Gastrocnemius medialis (tissue), 4 donors: Measurements from ENCODE around the gene ARHGAP15. TPM values are rescaled to one million over a fixed set of nuclear protein-coding genes. Genes with fewer than 3 reads are reported as not detected.

Experiments
- ATAC-seq, 2 donors: fragments of 150-250 bp; one replicate each; pipeline ENCODE4 v1.9.1; 2016
- DNase-seq, 2 donors: peaks; one replicate each; pipeline ENCODE4 v3.0.0-alpha.2; 2019
- H3K27ac ChIP-seq, 4 donors: fragments of 200-600 bp; sonication (generic); 1 replicate in 1 of 4; 2 replicates in 3 of 4; pipeline ENCODE4 v1.5.1; 2016 to 2018; ENCODE audit warnings: mild to moderate bottlenecking in 2 of 4, moderate library complexity in 1 of 4
- H3K27me3 ChIP-seq, 3 donors: fragments of 200-600 bp; sonication (generic) in 2 of 3; 1 replicate in 1 of 3; 2 replicates in 2 of 3; pipeline versions ENCODE4 v1.5.1 to v1.6.0; 2016 to 2019; ENCODE audit warnings: mild to moderate bottlenecking in 1 of 3, moderate library complexity in 1 of 3
- H3K36me3 ChIP-seq, 2 donors: fragments of 200-600 bp; sonication (generic) in 1 of 2; one replicate each; pipeline ENCODE4 v1.5.1; 2017 to 2018
- H3K4me1 ChIP-seq, 2 donors: fragments of 200-600 bp; sonication (generic) in 1 of 2; one replicate each; pipeline ENCODE4 v1.5.1; 2016 to 2017; ENCODE audit warnings: mild to moderate bottlenecking in 2 of 2
- H3K4me3 ChIP-seq, 4 donors: fragments of 200-600 bp; sonication (generic) in 3 of 4; 1 replicate in 1 of 4; 2 replicates in 3 of 4; pipeline ENCODE4 v1.5.1; 2016 to 2019; ENCODE audit warnings: mild to moderate bottlenecking in 2 of 4
- H3K9me3 ChIP-seq, 3 donors: fragments of 200-600 bp; sonication (generic) in 2 of 3; 1 replicate in 1 of 3; 2 replicates in 2 of 3; pipeline ENCODE4 v1.5.1; 2016 to 2019
- CTCF ChIP-seq, 5 experiments: fragments of 450-650 bp in 3 of 5; fragments of 200-600 bp in 2 of 5; sonication (generic) in 2 of 5; IDR thresholded peaks in 4 of 5; conservative IDR thresholded peaks in 1 of 5; 1 replicate in 4 of 5; 2 replicates in 1 of 5; pipeline ENCODE4 v1.5.1; 2016 to 2019; ENCODE audit warnings: antibody characterized with exemption in 5 of 5, mild to moderate bottlenecking in 3 of 5, moderate library complexity in 3 of 5
- POLR2A ChIP-seq, 2 donors: fragments of 450-650 bp; IDR thresholded peaks; one replicate each; pipeline ENCODE4 v1.6.1; 2017; ENCODE audit warnings: antibody characterized with exemption in 2 of 2, mild to moderate bottlenecking in 2 of 2, moderate library complexity in 2 of 2
- in situ Hi-C, 4 donors: fragments of 200-750 bp; cut with MboI; loops; one replicate each; pipeline versions ENCODE4 v1.15.0 to v1.8.0; 2017; ENCODE audit warnings: low sequenced_read_pairs in 4 of 4
- intact Hi-C: fragments of 100-400 bp; cut with DNase I; formaldehyde crosslinking; loops from one replicate; pipeline ENCODE4 v1.15.1; 2023; ENCODE audit warnings: low total_unique reads
- total RNA-seq, 4 donors: library from RNA; depleted of rRNA; stranded (reverse); fragments of >200 nt; gene quantifications; one replicate each; pipeline versions ENCODE4 v1.1.0 to v1.2.3, GENCODE V29; 2016

The ARHGAP15 gene
- total RNA-seq, 4 donors from 2014 or later: 1.2 to 3.2 (median 1.3) TPM; not detected in 1

- H3K9me3 ChIP-seq: no peaks in the 10 kb centered on the region
- DNase-seq: no peak
- in situ Hi-C loops: no loop called here
- intact Hi-C loops: no loop called here
- H3K4me1 ChIP-seq: no peaks in the 10 kb centered on the region
- H3K36me3 ChIP-seq: no peaks in the 10 kb centered on the region
- H3K4me3 ChIP-seq: no peak overlapping the region
- TF ChIP-seq POLR2A (IDR thresholded peaks at IDR 0.05): no peak
- TF ChIP-seq CTCF (IDR thresholded peaks at IDR 0.05 in 4 of 5, conservative IDR thresholded peaks at IDR 0.05 in 1 of 5): no peak
- no peak overlapping the region for H3K27ac ChIP-seq
- no peak for ATAC-seq
- H3K27me3 ChIP-seq: no peaks in the 10 kb centered on the region
Observed at GRCh38 chr2:143252138-143252907, 123.1 kb downstream of the ARHGAP15 start.

- H3K9me3 ChIP-seq: no peaks in the 10 kb centered on the region
- in situ Hi-C loops (no loop called here), intact Hi-C loops (no loop called here)
- ATAC-seq (no peak), DNase-seq (no peak)
- H3K4me1 ChIP-seq: no peaks in the 10 kb centered on the region
- H3K4me3 ChIP-seq: no peak overlapping the region
- no peak overlapping the region for H3K27ac ChIP-seq
- no peaks in the 10 kb centered on the region for H3K27me3 ChIP-seq
- TF ChIP-seq CTCF (IDR thresholded peaks at IDR 0.05 in 4 of 5, conservative IDR thresholded peaks at IDR 0.05 in 1 of 5): no peak
- TF ChIP-seq POLR2A (IDR thresholded peaks at IDR 0.05): no peak
- H3K36me3 ChIP-seq: no peaks in the 10 kb centered on the region
Observed at GRCh38 chr2:143254110-143254509, 124.9 kb downstream of the ARHGAP15 start.

GRCh38 chr2:143255086-143255485 lies 125.9 kb downstream of the ARHGAP15 start:
- H3K4me1 ChIP-seq: no peaks in the 10 kb centered on the region
- TF ChIP-seq CTCF (IDR thresholded peaks at IDR 0.05 in 4 of 5, conservative IDR thresholded peaks at IDR 0.05 in 1 of 5) (no peak), POLR2A (IDR thresholded peaks at IDR 0.05) (no peak)
- no peaks in the 10 kb centered on the region for H3K27me3 ChIP-seq
- ATAC-seq (no peak), DNase-seq (no peak)
- no peak overlapping the region for H3K4me3 ChIP-seq
- no peaks in the 10 kb centered on the region for H3K9me3 ChIP-seq
- no peak overlapping the region for H3K27ac ChIP-seq
- H3K36me3 ChIP-seq: no peaks in the 10 kb centered on the region
- in situ Hi-C loops (no loop called here), intact Hi-C loops (loop anchor here (5.0 kb wide), 1 partner anchor 223 kb away; no protein-coding TSS in a partner anchor)

- Histone ChIP-seq H3K27me3 (no peaks in the 10 kb centered on the region), H3K4me3 (no peak overlapping the region), H3K36me3 (no peaks in the 10 kb centered on the region), H3K4me1 (no peaks in the 10 kb centered on the region), H3K9me3 (no peaks in the 10 kb centered on the region), H3K27ac (no peak overlapping the region)
- DNase-seq (no peak), ATAC-seq (no peak)
- intact Hi-C loops (loop anchor here (5.0 kb wide), 1 partner anchor 224 kb away; no protein-coding TSS in a partner anchor), in situ Hi-C loops (no loop called here)
- TF ChIP-seq CTCF (IDR thresholded peaks at IDR 0.05 in 4 of 5, conservative IDR thresholded peaks at IDR 0.05 in 1 of 5) (no peak), POLR2A (IDR thresholded peaks at IDR 0.05) (no peak)
Observed at GRCh38 chr2:143255899-143256298, 126.7 kb downstream of the ARHGAP15 start.
